GM18951 (cell line): ENCODE data around the gene LILRA1.
"Not testable (repeated sequence)": the region's sequence is repeated elsewhere in the genome, so short reads cannot be mapped to it uniquely, and the experiment has no call there.

Source experiments
- POLR2A ChIP-seq: IDR thresholded peaks from 4 replicates; pipeline ENCODE4 v1.6.1; 2011; ENCODE audit warnings: mild to moderate bottlenecking; ENCODE audit not compliant: insufficient read length, insufficient read depth; ENCODE audit errors: extremely low read depth
- in situ Hi-C: fragments of 300-500 bp; cut with MboI; formaldehyde crosslinking; loops from one replicate; pipeline ENCODE4 v1.12.0; 2022; ENCODE audit warnings: low sequenced_read_pairs, mixed read lengths, inconsistent platforms; ENCODE audit not compliant: unreplicated experiment

The LILRA1 gene

GRCh38 chr19:54626757-54627156, 33.3 kb downstream of the LILRA1 start:
- in situ Hi-C loops: no loop called here

GRCh38 chr19:54627912-54628311, 34.5 kb downstream of the LILRA1 start:
- in situ Hi-C loops: not testable (repeated sequence)

More at GRCh38 chr19:54626757-54627156, 33.3 kb downstream of the LILRA1 start:
- TF ChIP-seq POLR2A: no peak

GRCh38 chr19:54630262-54630661, 36.8 kb downstream of the LILRA1 start, which contains the start of gene LILRB1:
Gene LILRB1, plus strand, starts transcription at chr19:54630484. Its CDS starts 590 bp downstream, at chr19:54631074.
- in situ Hi-C loops: not testable (repeated sequence)

- in situ Hi-C loops: no loop called here
- TF ChIP-seq POLR2A: no peak
These were observed 37.4 kb downstream of the LILRA1 start for GRCh38 chr19:54630782-54631181.

- in situ Hi-C loops: not testable (repeated sequence)
These were observed 38.3 kb downstream of the LILRA1 start for GRCh38 chr19:54631489-54632337.

GRCh38 chr19:54632517-54632916, 39.1 kb downstream of the LILRA1 start:
- in situ Hi-C loops: not testable (repeated sequence)

- TF ChIP-seq POLR2A: no peak
- in situ Hi-C loops: no loop called here
These were observed 40.0 kb downstream of the LILRA1 start for GRCh38 chr19:54633401-54633800.

- in situ Hi-C loops: not testable (repeated sequence)
These were observed 42.6 kb downstream of the LILRA1 start for GRCh38 chr19:54636081-54636480.

- no peak for TF ChIP-seq POLR2A
- in situ Hi-C loops: no loop called here
These were observed 45.3 kb downstream of the LILRA1 start for GRCh38 chr19:54638683-54639082.

- in situ Hi-C loops: not testable (repeated sequence)
These were observed 49.5 kb downstream of the LILRA1 start for GRCh38 chr19:54642953-54643352.

- in situ Hi-C loops: not testable (repeated sequence)
These were observed 50.2 kb downstream of the LILRA1 start for GRCh38 chr19:54643583-54643982.

GRCh38 chr19:54644056-54644455, 50.6 kb downstream of the LILRA1 start:
- TF ChIP-seq POLR2A: no peak

GRCh38 chr19:54646331-54646841, 53.0 kb downstream of the LILRA1 start:
- in situ Hi-C loops: no loop called here
- no peak for TF ChIP-seq POLR2A

More at GRCh38 chr19:54644056-54644455, 50.6 kb downstream of the LILRA1 start:
- in situ Hi-C loops: no loop called here

- in situ Hi-C loops: no loop called here
- TF ChIP-seq POLR2A: no peak
These were observed 54.7 kb downstream of the LILRA1 start for GRCh38 chr19:54648129-54648528.
